HG02623 (cell line): ENCODE measurements around the gene KDM4B.
"Not testable (repeated sequence)": the region's sequence is repeated elsewhere in the genome, so short reads cannot be mapped to it uniquely, and the experiment has no call there.

Source experiments
- ATAC-seq: cut with Tn5 transposase; IDR thresholded peaks from one replicate; pipeline ENCODE4 v1.9.1; 2021; ENCODE audit warnings: moderate library complexity; ENCODE audit not compliant: unreplicated experiment

KDM4B gene

DNA sequence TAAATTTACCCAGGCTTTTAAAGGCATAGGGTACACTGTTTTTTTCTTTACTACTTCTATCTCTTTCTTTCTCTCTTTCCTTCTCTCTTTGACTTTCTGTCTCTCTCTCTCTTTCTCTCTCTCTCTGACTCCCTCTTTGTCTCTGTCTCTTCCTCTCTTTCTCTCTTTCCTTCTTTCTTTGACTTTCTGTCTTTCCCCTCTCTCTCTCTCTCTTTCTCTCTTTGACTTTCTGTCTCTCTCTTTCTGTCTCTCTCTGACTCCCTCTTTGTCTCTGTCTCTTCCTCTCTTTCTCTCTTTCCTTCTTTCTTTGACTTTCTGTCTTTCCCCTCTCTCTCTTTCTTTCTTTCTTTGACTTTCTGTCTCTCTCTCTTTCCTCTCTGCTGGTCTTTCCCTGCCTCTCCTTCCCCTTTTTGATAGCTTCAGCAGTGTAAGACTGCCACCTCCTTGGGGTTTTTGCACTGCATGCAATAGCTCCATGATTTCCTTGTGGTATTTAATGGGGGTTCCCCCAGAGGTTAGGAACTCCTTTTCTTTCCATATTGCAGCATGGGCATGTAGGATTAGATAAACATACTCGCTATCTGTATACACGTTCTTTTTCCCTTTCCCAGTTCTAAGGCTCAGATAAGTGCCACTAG lies 191.4 kb downstream of the KDM4B start:
- ATAC-seq: not testable (repeated sequence)

DNA sequence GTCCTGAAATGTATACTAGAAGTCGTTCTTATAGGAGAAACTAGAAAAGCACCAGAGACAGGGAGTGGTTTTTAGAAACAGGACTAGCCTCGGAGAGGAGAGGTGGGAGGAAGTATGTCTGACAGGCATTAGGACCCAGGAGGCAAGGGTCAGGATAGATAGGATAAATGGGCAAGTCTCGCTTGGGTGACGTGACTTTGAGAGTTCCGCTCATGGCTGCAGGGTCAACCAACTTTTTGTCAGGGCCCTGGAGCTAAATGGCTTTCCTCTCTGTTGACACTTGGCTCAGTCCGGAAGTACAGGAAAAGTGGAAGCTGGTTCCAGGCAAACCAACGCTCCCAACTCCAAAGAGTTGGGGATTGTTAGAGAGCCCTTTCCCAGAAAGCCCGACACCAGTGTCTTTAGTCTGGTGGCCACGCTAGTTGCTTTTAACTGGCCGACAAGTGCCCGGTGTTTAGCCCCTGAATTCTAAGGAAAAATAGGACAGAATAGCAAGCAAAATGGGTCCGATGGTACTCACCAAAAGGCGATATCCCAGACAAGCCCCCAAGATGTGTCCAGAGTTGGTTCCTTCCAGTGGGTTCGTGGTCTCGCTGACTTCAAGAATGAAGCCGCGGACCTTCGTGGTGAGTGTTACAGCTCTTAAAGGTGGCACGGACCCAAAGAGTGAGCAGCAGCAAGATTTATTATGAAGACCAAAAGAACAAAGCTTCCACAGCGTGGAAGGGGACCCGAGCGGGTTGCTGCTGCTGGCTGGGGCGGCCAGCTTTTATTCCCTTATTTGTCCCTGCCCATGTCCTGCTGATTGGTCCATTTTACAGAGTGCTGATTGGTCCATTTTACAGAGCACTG lies 196.2 kb downstream of the KDM4B start:
- not testable (repeated sequence) for ATAC-seq

DNA sequence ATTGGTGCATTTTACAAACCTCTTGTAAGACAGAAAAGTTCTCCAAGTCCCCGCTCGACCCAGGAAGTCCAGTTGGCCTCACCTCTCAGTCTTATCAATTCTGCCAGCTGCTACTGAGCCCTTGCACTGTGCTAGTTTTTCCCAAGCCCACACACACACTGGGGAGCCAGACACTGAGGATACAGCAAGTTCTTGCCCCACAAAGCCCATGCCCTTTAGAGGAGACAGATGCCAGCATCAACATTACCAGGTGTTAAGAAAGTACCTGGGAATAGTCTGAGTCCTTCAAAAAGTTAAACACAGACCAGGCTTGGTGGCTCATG lies 196.7 kb downstream of the KDM4B start:
- no peak for ATAC-seq

DNA sequence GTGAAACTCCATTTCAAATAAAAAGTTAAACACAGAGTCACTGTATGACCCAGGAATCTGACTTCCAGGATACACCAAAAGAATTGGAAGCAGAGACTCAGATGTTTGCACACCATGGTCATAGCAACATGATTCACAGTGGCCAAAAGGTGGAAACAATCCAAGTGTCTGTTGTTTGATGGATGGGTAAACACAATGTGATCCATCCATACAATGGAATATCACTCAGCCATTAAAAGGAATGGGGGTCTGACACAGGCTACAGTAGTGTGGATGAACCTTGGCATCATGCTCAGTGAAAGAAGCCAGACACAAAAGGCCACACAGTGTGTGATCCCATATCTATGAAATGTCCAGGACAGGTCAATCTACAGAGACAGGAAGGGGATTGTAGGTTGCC lies 197.3 kb downstream of the KDM4B start:
- no peak for ATAC-seq

DNA sequence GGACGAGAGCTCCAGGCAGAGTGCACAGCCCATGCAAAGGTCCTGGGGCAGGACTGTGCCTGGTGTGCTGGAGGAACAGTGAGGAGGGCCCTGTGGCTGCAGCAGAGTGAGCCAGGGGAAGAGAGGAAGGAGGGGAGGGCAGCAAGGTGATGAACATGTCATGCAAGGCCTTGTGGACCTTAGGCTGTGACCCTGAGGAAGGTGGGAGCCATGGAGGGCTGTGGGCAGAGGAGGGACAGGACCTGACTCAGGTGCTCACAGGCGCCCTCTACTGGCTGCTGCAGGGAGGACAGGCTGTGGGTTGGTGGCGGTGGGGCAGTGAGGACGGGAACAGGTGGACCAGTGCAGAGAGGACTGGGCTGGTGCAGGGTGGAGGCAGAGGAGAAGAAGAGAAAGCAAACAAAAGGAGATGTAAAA lies 201.4 kb downstream of the KDM4B start:
- ATAC-seq: no peak

DNA sequence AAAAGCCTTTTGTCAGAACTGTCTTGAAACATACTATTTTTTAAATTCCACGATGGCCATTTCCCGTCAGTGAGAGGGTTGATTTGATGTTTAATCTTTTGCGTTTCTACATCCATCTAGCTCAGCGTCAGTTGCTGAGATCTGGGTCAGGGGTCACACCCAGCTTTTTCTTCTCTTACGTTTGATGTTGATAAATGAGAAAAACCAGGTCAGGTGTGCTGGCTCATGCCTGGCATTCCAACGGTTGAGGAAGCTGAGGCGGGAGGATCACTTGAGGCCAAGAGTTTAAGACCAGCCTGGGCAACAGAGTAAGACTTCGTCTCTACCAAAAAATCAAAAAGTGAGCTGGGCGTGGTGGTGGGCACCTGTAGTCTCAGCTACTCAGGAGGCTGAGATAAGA lies 202.8 kb downstream of the KDM4B start:
- no peak for ATAC-seq

DNA sequence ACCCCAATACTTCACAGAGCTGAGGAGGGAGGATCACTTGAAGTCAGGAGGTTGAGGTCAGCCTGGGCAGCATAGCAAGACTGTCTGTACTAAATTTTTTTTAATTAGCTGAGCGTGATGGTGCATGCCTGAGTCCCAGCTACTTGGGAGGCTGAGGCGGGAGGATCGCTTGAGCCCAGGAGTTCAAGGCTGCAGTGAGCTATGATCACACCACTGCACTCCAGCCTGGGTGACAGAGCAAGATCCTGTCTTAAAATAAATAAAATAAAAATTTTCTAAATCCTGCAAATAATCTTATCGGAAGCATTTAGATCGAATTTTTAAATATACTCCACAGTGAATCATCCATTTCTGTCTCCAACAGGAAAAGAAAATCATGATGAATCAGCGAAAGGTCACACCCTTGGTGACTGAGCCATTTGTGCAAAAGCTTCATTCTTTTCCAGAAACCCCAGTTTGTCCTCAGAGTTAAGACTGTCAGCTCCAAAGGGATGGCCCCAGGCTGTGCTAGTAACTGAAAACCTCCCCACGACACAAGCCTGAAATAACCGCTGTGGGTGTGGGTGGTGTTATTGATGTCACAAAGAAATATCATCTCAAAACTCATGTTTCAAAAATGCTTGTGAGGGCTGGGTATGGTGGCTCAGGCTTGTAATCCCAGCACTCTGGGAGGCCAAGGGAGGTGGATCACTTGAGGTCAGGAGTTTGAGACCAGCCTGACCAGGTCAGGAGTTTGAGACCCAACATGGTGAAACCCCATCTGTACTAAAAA lies 204.1 kb downstream of the KDM4B start:
- ATAC-seq: no peak

DNA sequence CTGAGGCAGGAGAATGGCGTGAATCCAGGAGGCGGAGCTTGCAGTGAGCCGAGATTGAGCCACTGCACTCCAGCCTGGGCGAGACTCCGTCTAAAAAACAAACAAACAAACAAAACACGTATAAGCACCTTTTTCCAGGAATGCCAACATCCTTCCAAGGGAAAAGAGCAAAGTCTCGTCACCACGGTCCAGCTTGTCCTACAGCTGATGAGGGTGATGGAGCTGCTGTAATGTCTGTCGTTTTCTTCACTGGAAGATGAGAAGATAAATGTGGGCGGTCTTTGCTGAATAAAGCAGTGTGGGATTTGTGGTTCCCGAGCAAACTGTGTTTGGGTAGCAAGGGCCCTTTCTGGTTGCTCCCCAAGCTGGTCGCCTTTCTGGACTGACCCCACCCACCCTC lies 205.1 kb downstream of the KDM4B start:
- ATAC-seq: no peak

DNA sequence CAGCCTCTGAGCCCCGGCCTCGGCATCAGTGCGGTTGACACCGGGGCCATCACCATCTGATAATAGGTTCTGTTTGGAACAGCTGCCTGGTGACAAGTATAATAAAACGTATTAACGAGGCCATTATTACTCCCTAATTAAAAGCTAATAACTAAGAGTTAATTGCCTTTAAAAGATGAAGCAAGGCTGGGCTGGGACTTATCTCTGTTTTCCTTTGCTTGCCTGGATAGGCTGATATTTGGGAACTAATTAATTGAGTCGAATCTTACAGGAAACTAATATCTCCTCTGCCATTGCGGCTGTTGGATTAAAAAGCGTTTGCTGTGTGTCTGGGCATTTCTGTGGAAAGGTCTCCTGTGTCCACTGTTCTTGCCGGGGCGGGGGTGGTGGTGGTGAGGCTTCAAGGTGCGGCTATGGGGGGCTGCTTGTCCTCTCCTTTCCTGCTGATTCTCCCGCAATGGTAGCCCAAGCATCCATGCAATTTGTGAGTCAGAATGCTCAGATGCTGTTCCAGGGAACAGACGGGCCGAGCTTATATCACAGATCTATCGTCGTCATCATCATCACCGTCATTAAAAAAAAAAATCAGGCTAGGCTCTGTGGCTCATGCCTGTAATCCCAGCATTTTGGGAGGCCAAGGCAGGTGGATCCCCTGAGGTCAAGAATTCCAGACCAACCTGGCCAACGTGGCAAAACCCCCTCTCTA lies 209.0 kb downstream of the KDM4B start:
- ATAC-seq: no peak

DNA sequence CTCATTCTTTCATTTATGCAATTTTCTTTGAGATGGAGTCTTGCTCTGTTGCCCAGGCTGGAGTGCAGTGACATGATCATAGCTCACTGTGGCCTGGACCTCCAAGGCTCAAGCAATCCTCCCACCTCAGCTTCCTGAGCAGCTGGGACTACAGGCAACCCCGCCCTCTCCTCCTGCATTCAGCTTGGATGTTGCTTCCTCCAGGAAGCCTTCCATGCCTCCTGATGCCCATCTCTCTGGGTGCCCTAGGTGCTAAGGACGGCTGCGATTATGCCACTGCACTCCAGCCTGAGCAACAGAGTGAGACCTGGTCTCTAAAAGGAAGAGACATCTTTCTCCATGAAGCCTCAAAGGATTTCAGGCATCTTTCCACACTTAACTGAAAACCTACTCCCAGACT lies 209.9 kb downstream of the KDM4B start:
- no peak for ATAC-seq

DNA sequence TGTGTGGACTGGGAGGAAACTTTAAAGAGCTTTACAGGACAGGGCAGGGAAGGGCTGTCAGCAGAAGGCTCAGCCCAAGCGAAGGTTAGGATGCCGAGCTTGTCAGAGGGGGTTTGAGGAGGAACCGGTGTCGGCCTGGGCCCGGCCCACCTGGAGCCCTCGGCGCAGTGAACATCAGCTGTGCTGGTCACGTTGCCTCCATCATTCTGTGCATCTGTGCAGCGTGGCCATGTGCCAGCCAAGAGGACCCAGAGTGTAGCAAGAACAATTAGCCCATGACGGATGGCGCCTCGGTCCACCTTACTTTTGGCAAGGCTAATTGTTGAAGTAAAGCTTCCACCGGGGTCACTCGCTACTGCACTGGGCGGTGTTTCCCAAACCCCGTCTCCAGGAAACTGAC lies 210.3 kb downstream of the KDM4B start:
- ATAC-seq: no peak

DNA sequence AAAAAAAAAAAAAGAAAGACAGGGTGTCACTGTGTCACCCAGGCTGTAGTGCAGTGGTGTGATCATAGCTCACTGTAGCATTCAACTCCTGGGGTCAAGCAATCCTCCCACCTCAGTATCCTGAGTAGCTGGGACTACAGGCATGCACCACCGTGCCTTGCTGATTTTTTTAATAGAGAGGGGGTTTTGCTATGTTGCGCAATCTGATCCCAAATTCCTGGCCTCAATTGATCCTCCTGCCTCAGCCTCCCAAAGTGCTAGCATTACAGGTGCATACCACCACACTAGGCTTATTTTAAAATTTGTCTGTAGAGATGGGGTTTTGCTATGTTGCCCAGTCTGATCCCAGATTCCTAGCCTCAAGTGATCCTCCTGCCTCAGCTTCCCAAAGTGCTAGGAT lies 212.4 kb downstream of the KDM4B start:
- no peak for ATAC-seq

DNA sequence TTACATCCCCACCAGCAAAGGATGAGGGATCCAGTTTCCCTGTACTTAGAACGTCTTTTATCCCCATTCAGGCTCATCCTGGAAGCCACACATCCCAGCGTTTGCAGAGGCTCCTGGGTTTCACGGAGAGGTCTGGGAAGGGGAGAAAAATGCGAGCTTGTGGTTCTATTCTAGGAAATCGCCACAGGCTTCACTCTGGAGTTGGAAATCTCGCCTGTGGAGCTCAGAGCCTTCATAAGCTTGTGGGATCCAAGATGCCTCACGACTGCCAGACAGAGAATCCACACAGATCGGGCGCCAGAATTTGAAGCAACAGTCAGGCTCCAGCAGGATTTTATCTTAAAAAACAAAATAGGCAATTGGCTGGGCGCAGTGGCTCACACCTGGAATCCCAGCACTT lies 213.8 kb downstream of the KDM4B start:
- ATAC-seq: no peak

DNA sequence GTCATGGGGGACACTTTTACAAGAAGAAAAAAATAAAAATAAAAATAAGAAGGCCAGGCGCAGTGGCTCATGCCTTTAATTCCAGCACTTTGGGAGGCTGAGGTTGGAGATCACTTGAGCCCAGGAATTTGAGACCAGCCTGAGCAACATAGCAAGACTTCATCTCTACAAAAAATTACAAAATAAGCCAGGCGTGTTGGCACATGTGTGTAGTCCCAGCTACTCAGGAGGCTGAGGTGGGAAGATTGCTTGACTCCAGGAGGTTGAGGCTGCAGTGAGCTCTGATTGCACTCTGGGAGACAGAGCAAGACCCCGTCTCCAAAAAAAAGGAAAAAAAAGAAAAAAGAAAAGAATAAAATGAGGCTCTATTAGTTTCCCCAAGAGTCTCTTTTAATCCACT lies 214.7 kb downstream of the KDM4B start:
- no peak for ATAC-seq

DNA sequence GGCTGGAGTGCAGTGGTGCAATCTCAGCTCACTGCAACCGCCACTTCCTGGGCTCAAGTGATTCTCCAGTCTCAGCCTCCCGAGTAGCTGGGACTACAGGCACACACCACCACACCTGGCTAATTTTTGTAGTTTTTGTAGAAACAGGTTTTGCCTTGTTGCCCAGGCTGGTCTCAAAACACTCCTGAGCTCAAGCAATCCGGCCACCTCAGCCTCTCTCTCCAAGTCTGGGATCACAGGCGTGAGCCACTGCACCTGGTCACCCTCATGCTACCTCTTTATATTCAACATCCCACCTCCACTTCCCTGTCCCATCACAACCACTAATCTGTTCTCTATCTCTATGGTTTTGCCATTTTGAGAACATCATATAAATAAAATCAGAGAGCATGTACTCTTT lies 216.0 kb downstream of the KDM4B start:
- no peak for ATAC-seq

DNA sequence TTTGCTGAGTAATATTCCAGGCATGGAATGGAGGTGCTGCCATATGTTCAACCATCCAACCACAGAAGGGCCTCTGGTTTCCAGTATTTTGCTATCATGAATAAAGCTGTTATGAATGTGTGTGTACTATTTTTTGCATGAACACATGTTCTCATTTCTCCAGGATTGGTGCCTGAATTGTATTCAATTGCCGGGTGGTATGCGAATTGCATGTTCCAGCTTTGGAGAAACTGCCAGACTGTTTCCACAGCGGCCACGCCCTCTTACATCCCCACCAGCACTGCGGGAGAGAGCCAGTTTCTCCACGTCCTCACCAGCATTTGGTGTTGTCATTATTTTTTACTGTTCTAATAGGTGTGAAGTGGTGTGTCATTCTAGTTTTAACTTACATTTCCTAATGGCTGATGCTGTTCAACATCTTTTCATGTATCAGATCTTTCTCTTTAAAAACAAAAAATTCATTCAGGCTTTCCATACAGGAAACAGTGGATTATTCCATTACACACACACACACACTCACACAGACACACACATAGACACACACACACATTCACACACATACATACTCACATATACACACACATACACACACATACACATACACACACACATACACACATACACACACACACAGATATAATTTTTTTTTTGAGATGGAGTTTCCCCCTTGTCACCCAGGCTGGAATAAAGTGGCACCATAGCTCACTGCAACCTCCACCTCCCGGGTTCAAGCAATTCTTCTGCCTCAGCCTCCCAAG lies 217.6 kb downstream of the KDM4B start:
- no peak for ATAC-seq

DNA sequence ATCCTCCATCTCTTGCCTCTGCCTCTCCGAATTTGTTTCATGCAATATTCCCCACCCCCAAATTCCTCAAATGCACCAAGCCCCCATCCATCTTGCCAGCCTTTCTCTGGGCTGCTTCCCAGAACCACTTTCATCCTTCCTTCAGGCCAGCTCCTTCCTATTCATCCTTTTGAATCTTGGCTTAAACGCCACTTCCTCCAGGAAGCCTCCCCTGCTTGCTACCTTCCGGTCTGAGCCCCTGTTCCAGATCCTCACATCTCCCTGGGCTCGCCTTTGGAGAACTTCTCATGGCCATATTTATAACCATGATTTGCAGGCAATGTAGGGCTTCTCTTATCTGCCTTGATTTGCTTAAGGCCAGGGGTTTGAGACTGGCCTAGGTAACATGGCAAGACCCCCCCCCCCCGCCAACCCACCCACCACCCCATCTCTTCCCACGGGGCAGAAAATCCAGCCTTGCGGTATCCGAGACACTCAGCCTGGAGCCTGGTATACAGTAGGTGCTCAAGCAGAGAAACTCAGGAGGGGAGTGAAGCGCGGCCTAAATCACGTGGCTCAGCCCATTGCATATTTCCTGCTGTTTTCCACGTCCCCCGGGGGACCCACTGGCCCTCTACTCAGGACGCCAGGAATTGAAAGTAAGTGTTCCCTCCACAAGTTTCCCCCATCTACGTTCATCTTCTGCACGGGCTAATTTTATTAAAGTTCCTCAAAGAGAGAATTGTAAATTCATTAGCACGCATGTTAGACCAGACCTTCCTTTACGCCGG lies 219.8 kb downstream of the KDM4B start:
- ATAC-seq: no peak

DNA sequence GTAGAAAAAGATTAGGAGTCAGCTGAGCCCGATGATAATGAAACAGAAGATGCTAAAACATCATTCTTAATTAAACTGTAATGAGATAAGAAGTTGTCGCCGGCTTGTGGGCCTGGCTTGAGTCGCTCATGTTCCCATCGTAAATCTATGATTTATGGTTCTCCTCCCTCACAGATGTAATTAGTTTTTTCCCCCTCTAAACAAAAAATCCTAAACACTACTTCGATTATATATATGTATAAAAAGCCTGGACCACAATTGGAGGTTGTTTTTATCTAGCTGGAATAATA lies 220.3 kb downstream of the KDM4B start:
- ATAC-seq: no peak

DNA sequence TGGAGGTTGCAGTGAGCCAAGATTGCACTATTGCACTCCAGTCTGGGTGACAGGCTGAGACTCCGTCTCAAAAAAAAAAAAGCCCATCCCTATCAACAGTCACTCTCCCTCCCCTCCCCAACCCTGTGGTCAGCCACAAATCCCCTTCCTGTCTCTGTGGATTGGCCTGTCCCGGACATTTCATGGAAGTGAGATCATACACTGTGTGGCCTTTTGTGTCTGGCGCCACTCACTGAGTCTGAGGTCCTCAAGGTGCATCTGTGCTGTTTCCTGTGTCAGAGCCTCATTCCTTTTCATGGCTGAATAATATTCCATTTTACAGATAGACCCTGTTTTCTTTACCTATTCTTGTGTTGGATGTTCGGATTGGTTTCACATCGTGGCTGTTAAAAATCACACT lies 222.2 kb downstream of the KDM4B start:
- no peak for ATAC-seq

DNA sequence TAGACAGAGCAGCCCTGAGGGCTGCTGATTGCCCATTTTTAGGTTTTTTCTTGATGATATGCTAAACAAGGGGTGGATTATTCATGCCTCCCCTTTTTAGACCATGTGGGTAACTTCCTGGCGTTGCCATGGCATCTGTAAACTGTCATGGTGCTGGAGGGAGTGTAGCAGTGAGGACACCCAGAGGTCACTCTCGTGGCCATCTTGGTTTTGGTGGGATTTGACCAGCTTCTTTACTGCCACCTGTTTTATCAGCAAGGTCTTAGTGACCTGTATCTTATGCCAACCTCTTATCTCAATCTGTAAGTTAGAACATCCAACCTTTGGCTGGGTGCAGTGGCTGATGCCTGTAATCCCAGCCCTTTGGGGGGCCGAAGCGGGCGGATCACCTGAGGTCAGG lies 223.7 kb downstream of the KDM4B start:
- no peak for ATAC-seq
